GM10248 (cell line): ENCODE data around the gene SLC12A9.

Experiments used
- CTCF ChIA-PET: fragments of 300-600 bp; sonication (Branson Sonifier 250); formaldehyde crosslinking; extraction: SDS; loops from one replicate; lab custom pipeline; 2021; ENCODE audit warnings: antibody characterized with exemption; lab: Yijun Ruan, JAX
- POLR2A ChIA-PET: fragments of 350-650 bp; sonication (Branson Sonifier 250); formaldehyde crosslinking; extraction: SDS; loops from one replicate; lab custom pipeline; 2020; ENCODE audit warnings: antibody characterized with exemption; lab: Yijun Ruan, JAX
- DNase-seq: peaks from one replicate; pipeline ENCODE4 v3.0.0; 2012; ENCODE audit errors: extremely low spot score
- CTCF ChIP-seq: IDR thresholded peaks from 2 replicates; pipeline ENCODE4 v1.5.1; 2012; ENCODE audit warnings: mild to moderate bottlenecking, low read depth; ENCODE audit errors: extremely low read depth, missing control alignments, control extremely low read depth

SLC12A9 gene

GRCh38 chr7:100894860-100895700 lies 42.6 kb downstream of the SLC12A9 start:
- CTCF ChIA-PET = interaction anchor here (0.7 to 3.5 kb wide), 15 partner anchors 9 to 388 kb away, joined by 3 to 16 read pairs (median 4); partner anchors contain the start of genes FIS1 and TRIM56
- peak; percentile 73 for DNase-seq
- POLR2A ChIA-PET = interaction anchor here (0.8 kb wide), 1 partner anchor 21 kb away, joined by 4 read pairs; the partner anchor contains the start of gene SRRT
- peak; percentile 95 for TF ChIP-seq CTCF

GRCh38 chr7:100895701-100895955 lies 43.1 kb downstream of the SLC12A9 start, which contains the start of gene ACHE:
TSS of gene ACHE (minus strand) at chr7:100895888. CDS start at chr7:100894232, 1,656 bp downstream.
- CTCF ChIA-PET = interaction anchor here (0.9 to 3.5 kb wide), 7 partner anchors 10 to 297 kb away, joined by 3 to 16 read pairs (median 6); partner anchors contain the start of gene TRIM56
- DNase-seq = no peak
- TF ChIP-seq CTCF = no peak
- POLR2A ChIA-PET = no interaction called here

GRCh38 chr7:100895956-100896731 lies 43.6 kb downstream of the SLC12A9 start:
- TF ChIP-seq CTCF = no peak
- no peak for DNase-seq
- ChIA-PET POLR2A (no interaction called here), CTCF (interaction anchor here (0.9 to 3.5 kb wide), 6 partner anchors 9 to 296 kb away, joined by 3 to 16 read pairs (median 5); partner anchors contain the start of gene TRIM56)

- POLR2A ChIA-PET = interaction anchor here (0.5 kb wide), 1 partner anchor 836 kb away, joined by 6 read pairs; no protein-coding TSS in a partner anchor
- peak; percentile 79 for TF ChIP-seq CTCF
- peak; percentile 74 for DNase-seq
- CTCF ChIA-PET = interaction anchor here (2.3 kb wide), 1 partner anchor 296 kb away, joined by 6 read pairs; no protein-coding TSS in a partner anchor
These were observed 44.5 kb downstream of the SLC12A9 start for GRCh38 chr7:100896732-100897608.

- no peak for TF ChIP-seq CTCF
- ChIA-PET POLR2A (no interaction called here), CTCF (interaction anchor here (0.6 to 2.7 kb wide), 9 partner anchors 13 to 295 kb away, joined by 3 to 14 read pairs (median 3); no protein-coding TSS in a partner anchor)
- no peak for DNase-seq
These were observed 45.4 kb downstream of the SLC12A9 start for GRCh38 chr7:100897772-100898454.
